Stimulated activated CD4-positive, alpha-beta T cell treated with anti-CD3 and anti-CD28 coated beads, Interleukin-2, amount 100 ng/mL, for 4 hours (primary cell): ENCODE data around the gene PCED1B.

Source experiments
- DNase-seq: peaks from one replicate; pipeline ENCODE4 v3.0.0-alpha.2; 2020; ENCODE audit warnings: low read depth

Gene PCED1B

DNA sequence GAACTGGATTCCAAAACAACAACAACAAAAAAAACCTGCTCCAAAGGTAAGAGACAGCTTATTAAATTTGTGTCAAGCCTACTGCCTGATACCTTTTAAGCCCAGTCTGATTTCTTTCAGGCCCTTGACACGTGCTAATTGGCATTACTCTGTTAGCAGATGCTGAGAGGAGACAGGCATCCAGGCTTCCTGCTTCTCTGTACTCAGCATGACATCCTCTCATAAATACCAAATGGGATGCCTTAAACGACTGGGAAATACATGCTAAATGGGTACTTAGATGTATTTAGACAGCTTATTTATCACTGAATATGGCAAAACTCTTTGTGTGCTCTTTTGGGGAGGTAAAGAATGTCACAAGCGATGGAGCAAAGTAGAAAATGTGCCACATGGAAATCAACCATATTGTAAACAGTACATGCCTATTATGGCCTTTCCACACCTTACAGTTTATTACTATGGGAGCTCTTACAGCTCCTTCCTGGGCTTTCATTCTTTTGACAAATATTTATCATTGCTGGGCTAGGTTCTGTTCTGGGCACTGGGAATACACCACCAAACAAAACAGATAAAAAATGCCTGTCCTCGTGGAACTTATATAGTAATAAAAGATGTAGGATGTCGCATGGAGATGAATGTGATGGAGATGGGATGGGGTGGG is 11.5 kb upstream of the PCED1B start:
- no peak for DNase-seq

DNA sequence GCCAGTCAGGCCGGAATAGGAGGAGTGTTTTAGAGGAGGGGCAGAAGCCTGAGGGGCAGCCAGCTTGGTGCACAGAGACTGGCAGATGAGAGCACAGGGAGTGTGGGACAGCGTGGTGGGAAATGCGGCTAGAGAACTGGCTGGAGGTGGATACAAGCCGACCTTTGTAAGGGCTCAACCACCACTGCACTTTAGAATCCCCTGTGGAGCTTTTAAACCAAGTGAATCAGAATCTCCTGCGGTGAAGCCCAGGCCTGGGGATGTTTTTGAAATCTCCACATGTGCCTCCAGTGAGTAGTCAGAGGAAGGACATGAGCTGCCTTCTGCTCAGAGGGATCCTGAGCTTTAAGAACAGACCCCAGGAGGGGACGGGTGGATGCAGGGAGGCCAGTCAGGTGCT is 10.9 kb upstream of the PCED1B start:
- no peak for DNase-seq

DNA sequence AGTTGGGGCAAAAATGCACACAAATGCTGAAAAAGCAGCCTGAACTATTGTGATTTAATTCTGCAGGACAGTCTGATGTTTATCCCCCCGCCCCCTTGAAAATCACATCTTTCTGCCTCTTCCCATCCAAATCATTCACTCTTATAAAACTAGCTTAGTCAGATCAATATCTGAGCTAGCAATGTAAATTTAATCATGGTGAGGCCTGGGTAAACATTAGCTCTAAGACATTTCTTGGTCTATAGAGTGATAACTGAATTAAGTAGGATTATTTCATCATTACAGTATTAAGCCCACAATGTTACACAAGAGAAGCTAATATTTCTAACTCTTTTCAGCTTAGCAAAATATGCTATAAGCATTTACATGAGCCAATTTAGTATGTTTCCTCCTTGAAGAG is 9.1 kb upstream of the PCED1B start:
- DNase-seq = no peak

DNA sequence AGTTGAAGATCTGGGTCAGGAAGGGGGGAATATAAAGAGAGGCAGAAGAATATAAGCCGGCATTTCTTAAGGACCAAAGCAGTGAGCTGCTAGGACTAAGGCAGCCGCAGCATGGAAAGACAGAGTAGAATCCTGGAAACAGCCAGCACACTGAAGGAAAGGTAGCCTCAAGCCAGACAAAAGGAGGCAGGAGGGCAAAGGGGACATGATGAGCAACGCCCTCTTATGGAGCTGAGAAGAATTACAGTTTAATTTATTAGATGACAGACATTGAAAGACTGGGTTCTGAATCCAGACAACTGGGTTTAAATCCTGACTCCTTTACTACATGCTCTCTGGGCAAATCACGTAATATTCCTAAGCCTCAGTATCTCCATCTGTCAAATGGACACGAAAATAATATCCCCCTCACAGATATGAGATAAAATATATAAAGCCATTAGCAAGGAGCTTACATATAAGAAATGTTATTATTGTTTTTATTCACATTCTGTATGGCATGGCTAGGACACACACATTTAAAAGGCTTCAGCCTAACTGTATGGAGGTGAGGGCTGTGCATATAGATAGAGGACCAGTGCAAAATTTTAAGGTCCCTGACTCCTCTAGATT is 8.1 kb upstream of the PCED1B start:
- DNase-seq = no peak

DNA sequence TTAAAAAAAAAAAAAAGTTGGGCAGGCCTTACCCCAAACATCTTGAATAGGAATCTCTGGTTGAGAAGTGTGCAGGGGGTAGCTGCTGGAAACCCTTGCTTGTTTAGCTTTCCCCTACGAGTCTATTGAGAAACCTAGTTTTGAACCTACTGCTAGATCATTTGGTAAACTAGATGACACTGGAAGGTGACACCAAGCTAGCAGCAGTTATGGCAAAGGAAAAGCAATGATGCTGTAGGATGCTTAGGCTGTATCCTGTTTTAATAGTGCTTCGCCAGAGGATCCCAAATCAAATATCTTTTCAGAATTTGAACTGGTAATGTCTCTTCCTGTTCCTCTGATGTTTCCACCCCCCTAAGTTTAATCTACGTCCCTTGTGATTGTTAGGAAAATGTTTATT is 5.5 kb upstream of the PCED1B start:
- no peak for DNase-seq

DNA sequence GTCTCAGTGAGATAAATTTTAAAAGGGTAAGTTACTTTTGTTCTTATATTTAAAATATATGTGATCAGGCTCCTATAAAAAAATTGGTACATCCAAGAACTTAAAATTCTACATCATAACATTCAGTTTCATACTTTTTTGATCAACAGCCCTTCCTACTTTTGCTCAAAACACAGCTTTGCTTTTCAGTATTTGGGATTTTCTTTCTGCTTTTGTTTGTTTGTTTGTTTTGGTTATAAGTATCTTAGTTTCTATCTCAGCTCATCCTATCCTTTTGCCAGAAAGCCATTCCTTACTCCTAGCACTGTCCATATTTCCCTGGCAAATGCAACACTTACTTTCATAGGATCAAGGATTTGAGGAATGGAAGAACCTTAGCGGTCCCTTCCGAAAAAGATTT is 4.7 kb upstream of the PCED1B start:
- no peak for DNase-seq

DNA sequence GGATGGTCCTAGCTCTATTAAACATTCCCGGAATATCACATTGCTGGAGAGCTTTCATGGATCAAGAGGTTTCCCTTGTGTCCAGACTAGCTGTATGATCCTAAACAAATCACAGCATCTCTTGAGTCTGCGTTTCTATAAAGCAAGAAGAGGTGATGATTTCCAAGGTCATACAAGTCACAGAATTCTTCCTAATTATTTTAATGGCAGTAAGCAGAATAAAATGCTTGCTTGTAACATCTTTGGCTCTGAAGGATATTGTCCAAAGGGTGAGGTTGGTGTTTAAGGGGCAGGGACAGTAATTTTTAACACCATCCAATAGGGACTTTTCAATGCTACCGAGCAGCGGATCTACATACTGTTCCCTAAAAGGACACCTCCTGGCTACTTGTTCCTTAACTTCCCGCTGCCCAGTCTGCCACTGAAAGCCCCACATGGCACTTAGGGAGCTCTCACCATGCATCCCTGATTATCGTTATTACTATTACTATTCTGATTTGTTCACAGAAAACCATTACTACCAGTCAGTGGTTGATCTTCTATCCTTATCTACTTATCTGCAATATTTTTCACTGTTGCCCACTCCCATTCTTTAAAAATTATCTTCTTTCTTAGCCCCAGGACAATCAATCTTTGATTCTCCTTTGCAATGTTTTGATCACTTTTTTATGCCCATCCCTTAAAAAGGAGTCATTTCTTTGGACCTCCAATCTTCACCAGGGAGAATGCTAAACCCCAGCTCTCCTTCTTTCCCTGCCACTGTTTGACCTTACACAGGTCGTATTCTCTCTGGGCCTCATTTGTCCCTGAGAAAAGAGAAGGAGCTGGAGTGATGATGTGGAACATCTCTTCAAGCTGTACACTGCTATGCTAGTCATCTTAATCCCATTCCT is 4.0 kb upstream of the PCED1B start:
- DNase-seq = no peak

DNA sequence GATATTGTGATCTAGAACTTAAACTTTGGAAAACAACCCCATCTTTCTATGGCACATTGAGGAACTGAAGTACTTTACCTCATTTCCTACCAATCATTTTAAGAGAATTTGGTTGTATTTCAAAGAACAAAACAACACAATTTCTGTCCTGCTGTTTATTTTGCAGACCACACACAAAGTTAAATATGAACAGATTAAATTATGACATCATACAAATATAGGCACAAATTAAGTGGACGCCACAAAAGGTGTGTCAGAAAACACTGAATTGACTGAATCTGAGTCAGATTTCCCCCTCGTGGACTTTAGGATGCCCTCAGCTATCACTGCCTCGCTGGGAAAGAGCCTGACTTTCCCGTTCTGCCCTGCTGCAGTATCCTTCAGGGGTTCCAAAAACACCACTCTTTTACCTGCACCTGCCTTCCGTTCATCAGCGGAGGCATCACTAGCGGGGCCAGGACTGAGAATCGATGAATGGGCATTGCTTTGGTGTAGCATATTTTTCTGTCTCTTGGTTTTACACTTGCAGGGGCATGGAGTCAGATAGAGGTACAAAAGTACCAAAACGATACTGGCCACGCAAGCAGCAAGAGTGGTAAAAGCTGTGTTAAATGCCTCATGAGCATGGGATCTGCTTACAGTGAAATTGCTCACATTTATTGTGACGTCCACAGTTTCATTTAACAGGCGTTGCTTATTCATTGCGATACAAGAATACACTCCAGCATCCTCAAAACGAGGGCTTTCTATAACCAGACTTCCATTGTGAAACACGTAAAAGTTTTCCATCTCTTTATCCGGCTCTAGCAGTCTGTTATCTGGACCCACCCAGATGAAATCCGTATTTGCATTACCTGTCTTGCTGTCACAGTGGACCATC is 2.0 kb upstream of the PCED1B start:
- DNase-seq = no peak

DNA sequence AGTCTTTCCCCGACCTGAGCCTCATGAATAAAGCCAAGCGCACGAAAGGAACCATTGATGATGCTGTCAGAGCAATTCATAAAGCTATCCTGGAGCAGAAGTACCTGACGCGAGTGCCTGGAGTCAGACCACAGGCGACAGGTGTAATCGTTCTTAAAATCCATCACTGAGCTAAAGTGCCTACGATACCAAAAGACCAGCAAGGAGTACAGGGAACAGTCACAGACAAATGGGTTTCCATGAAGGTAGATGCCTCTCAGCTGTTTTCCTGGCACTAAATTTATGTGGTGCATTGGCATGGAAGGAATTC is 1.4 kb upstream of the PCED1B start:
- DNase-seq = no peak

DNA sequence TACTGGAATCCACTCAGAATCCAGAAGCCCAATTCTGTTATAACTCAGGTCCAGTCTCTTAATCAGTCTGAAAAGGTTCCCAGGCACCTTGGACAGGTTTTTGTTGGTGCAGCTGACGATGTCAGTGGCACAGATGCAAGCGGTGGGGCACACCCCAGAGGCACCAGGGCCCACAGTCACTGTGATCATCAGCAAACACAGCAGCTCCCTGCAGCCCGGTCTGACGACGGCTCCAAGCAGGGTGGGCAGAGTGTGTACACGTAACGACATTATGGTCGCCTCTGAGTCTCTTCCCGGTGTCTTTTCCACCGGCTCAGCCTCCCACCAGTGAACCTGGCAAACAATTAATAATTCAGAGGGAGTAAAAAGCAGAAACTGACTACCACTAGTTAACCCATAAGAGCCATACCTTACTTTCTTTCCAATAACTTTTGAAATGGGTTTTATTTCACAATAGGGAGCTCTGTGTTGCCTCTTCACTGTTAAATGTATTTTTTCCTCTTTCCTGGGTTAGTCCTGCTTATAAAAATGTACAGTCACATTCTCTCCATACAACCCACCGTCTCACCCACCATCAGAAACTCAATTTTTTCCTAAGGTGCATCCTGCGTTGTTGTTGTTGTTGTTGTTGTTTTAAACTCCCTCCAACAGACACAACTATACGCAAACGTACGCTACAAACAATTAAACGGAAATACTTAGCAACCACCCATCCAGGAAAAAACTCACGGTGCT is 521 bp upstream of the PCED1B start:
- peak; percentile 26 for DNase-seq

DNA sequence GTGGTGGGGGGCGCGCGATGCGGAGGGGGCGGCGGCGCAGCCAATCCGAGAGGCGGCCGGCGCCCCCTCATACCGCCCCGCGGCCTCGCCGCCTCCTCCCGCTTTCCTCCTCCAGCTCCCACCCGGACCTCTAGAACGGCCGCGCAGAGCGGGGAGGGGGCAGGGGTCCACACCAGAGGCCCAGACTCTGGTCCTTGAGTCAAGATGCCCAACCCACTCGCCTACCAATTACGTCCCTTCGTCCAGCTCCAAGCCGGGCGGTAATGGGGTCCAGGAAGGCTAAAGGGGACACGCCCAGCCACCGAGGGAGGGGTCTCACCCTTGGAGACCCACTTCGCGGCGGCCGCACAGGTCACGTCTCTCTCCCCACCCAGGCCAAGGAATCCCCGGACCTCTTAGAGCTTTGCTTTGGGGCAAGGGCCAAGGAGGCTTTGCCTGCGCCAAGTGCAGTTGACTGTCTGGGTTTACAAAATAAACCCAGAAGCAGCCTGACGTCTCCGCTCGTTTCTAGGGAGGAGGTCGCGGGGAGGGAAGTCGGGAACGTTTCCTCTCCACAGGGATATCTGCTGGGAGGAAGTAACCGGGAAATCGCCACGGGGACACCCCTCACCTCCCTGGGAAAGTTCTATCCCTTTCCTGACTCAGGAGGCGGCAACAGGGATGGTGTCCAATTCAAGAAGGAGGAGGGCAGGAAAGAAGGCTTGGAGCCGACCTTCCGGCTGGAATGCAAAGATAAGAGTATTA is 732 bp downstream of the PCED1B start:
- peak; percentile 32 for DNase-seq

DNA sequence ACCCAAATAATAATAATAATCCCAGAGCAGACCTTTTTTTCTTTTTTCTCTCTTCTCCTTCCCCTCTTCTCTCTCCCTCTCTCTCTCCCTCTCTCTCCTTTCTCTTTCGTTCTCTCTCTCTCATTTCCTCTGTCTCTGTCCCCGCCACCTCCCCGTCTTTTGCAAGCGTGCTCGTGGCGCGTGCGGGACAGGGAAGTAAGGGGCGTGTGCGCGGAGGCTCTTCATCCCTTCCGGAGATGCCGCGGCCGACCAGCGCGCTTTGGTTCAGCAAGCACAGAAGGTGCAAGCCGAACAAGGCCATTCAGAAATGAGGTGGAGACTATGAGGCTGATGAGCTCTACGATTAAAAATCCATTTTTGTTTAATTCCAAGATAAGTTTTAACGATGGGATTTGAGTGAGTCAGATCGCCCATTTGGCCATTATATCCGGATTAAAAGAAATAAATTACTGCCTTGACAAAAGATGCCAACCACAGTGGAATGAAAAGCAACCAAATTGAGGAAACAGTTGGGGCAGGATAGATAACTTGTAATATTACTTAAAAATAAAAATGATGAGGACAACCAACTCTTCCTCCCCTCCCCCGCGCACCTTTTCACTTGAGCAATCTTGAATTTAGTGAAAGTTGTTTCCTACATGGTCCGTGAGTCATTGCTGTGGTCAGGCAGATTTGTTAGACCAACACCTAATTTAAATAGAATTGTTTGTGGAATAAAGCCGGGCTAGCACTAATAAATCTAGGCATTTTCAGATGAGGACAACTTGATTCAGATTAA is 1.5 kb downstream of the PCED1B start:
- DNase-seq = peak; percentile 44

DNA sequence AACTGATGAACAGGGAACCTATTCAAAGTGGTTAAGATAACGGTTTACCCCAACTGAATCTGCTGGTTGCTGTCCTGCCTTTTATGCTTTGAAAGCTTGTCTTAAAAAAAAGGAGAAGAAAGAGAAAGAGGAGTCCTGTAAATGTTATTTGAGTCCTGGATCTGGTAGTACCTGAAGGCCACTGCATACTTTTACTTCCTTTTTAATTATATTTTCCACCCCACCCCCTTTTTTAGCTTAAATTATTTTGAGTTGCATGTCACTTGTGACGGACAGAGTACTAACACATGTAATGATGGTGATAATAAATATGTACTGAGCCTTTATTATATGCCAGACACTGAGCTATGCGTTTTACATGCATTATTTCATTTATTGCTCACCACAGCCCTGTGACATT is 2.9 kb downstream of the PCED1B start:
- no peak for DNase-seq

DNA sequence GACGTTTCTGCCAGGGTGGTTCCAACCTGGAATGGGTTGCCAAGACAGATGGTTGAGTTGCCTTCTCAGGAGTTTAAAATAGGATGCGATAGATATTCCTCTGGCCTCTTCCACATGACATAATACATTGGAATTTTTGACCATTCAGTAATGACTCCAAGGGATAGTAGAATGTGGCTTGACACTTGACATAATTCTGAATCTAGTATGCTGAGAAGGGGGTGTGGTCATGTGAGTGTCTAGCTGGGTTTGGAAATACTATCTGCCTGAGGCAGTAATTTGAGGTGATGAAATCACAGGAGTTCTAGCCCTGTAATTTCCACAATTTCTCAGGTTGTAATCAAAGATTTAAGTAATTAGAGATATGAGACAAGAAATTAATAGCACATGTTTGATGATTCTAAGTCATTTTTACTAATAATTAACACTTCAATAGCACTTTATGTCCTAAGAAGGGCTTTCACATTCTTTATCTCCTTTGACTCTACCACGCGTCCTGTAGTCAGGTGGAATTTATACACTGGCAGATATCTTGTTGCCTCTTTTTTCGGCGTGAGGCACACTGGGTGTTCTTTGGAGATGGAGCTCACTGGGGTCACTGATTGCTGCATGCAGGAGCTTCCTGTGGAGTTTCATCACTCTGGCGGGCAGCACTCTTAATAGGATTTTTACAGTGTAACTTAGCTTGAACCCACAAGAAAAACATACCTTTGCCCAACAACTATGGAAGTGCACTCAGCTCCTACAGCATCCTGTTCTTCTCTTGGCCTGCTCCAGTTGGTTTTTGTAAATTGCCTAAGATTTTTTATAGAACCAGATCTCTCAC is 3.6 kb downstream of the PCED1B start:
- no peak for DNase-seq

DNA sequence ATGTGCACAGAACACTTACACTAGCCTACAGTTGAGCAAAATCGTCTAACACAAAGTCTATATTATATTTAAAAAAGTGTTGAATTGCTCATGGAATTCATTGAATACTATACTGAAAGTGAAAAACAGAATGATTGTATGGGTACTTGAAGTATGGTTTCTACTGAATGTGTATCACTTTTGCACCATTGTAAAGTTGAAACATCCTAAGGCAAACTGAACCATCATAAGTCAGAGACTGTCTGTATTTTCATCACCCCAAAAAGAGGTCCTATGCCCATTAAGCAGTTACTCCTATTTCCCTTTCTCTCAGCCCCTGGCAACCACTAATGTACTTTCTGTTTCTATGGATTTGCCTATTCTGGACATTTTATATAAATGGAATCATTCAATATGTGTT is 4.8 kb downstream of the PCED1B start:
- DNase-seq = no peak

DNA sequence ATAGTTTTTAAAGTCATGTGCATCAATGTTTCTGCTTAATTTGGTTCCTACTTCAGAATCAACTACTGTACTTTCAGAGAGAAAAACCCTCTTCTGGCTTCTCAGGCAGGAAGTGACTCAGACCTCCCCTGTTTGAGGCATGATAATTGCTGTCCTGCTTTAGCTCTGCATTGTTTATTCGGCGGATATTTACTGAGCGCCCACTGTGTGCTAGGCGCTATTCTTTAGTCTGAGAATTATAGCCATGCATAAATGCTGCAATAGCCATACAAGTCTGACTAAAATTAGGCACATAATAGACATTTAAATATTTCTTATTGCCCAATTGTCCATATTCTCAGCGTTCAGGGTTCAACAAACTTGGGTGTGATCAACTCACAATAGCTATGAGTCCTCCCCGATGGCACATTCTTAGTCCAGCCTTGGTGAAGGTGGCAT is 6.4 kb downstream of the PCED1B start:
- peak; percentile 44 for DNase-seq

DNA sequence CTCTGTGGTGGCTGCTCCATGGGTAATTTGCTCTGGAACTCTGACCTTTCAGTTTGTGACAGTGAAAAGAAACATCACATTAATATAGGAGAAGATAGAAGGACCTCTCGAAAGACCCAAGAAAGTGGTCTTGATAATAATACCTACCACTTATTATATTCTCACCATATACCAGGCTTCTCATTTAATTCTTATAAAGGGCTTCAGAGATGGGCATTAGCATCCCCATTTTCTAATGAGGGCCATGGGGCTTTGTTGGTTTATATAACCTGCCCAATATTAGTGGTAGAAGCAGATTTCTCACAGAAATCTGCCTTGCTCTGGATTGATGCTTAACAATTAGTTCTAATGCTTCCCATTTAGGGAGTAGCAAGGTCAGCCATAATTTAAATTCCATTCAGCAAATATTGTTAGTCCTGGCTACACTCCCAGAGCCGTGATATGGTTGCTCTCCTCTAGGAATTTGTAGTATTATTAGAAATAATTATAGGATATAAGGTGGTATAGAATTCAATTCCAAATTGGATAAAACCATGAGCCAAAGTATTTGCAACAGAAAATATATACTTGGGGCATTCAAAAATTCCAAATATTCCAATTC is 7.8 kb downstream of the PCED1B start:
- no peak for DNase-seq

DNA sequence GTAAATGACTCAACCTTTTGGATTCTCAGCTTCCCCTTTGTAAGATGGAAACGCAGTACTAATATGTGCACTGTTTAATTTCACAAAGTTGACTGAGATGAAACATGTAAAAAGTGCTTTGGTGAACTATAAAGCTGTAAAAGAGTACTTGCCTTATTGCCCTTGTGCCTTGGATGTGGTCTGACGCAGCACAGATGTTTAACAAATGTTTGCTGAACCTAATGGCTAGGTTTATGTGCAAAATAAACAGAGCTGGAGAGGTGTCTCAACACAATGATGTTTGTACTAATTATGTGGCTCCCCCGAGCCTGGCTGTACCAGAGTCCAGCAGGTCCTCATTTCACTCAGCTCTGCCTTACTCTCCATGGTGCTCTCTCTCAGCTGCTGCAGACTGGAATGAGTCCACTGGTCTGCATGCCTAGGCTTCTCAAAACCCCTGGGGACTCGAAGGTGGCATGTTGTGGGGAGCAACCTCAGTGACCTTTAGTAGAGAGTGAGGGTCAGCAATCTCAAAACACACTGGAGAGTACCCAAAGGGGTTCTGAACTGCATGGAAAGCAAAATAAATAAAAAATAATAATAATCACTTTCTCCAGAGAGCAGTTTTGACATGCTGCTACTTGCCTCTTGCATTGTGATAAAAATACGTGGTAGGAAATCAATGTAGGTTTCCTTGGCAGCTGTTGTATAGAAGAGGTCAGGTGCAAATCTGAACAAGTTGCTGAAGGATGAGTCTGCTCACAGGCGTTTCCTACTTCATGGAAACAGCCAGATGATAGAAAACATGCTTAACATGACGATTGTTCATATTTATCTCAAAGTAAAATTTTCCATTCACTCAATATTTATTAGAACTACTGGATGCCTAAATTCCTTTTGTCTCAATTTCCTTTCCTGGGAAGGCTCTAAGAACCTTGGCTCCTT is 8.9 kb downstream of the PCED1B start:
- no peak for DNase-seq
